D721Med (cell line): Measurements from ENCODE around the gene FOXO4.

Source experiments
- DNase-seq: peaks from one replicate; pipeline ENCODE4 v3.0.0; 2011; ENCODE audit warnings: low spot score; ENCODE audit not compliant: insufficient read length
- FAIRE-seq: peaks from 2 replicates; lab custom pipeline; 2011; peaks lifted over from hg19 to GRCh38; lab: Jason Lieb, UNC
- TF ChIP-seq, protein P1 (sequence below): IDR thresholded peaks from 2 replicates; pipeline ENCODE4 v1.5.1; 2012; ENCODE audit warnings: mild to moderate bottlenecking, control low read depth; ENCODE audit not compliant: insufficient read depth; ENCODE audit errors: missing control alignments

The FOXO4 gene

GRCh38 chrX:71067089-71067488 lies 28.6 kb upstream of the FOXO4 start:
- DNase-seq (no peak), FAIRE-seq (no peak)
- TF ChIP-seq, protein P1, sequence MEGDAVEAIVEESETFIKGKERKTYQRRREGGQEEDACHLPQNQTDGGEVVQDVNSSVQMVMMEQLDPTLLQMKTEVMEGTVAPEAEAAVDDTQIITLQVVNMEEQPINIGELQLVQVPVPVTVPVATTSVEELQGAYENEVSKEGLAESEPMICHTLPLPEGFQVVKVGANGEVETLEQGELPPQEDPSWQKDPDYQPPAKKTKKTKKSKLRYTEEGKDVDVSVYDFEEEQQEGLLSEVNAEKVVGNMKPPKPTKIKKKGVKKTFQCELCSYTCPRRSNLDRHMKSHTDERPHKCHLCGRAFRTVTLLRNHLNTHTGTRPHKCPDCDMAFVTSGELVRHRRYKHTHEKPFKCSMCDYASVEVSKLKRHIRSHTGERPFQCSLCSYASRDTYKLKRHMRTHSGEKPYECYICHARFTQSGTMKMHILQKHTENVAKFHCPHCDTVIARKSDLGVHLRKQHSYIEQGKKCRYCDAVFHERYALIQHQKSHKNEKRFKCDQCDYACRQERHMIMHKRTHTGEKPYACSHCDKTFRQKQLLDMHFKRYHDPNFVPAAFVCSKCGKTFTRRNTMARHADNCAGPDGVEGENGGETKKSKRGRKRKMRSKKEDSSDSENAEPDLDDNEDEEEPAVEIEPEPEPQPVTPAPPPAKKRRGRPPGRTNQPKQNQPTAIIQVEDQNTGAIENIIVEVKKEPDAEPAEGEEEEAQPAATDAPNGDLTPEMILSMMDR: no peak

- peak; percentile 15 for DNase-seq
- FAIRE-seq: no peak
Observed at GRCh38 chrX:71067712-71068043, 28.0 kb upstream of the FOXO4 start.

DNA sequence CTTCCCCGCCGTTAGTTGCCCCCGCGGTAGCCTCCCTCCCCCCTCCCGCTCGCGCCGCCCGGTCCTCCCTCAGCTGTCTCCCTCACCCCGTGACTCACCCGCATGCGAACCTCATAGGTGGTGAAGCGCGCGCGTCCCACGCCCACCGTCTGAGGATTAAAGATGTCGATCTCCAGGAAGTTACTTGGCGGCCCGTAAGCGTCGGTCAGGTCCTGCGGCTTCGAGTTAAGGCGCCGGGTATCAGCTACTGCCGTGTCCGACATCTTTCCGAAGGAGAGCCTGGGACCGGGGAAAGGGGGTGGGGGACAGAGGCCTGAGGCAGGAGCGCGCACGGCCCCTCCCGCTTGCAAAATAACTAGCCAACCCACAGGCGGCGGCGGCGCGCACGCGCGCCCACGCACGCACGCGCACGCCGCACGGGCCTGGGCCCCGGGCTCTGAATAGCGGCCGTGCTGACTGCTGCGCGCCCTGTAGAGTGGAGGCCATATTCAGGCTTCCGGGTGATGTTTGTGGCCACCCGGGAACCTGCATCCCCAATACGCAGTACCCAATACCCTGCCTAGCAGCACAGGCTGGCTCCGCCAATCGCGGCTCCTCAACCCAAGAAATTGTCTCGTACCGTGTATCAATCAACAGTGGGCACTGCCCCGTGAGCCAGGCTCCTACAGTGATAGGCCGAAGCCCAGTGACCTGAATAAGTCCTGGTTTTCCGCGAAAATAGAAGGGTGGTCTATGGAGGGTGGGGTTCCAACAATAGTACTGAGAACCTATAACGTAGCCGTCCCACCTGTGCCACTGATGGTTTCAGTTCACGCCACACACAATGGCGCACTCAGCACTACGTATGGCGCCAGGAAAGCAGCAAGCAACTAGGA lies 27.4 kb upstream of the FOXO4 start, which contains the start of gene SNX12:
Gene SNX12, minus strand, starts transcription at position 291 of the 875 bp plus-strand sequence. Its CDS starts 28 bp downstream, at position 263.
- no peak for FAIRE-seq
- TF ChIP-seq, protein P1: no peak
- peak; percentile 41 for DNase-seq

More at GRCh38 chrX:71067712-71068043, 28.0 kb upstream of the FOXO4 start:
- TF ChIP-seq, protein P1: no peak

- DNase-seq: no peak
- FAIRE-seq: no peak
Observed at GRCh38 chrX:71070531-71070930, 25.1 kb upstream of the FOXO4 start.

GRCh38 chrX:71081330-71082123 lies 14.1 kb upstream of the FOXO4 start:
- DNase-seq (no peak), FAIRE-seq (no peak)
- TF ChIP-seq, protein P1: no peak

More at GRCh38 chrX:71070531-71070930, 25.1 kb upstream of the FOXO4 start:
- TF ChIP-seq, protein P1: no peak

GRCh38 chrX:71082124-71082647 lies 13.5 kb upstream of the FOXO4 start:
- no peak for DNase-seq
- no peak for FAIRE-seq
- TF ChIP-seq, protein P1: no peak
